Hematopoietic multipotent progenitor cell treated with erythropoietin and hydrocortisone succinate and interleukin-3 and kit ligand, for 8 days (in vitro differentiated cells): ENCODE measurements around the gene POP7.

Source experiments
- DNase-seq: peaks from one replicate; pipeline ENCODE4 v3.0.0-alpha.2; 2015

Gene POP7

DNA sequence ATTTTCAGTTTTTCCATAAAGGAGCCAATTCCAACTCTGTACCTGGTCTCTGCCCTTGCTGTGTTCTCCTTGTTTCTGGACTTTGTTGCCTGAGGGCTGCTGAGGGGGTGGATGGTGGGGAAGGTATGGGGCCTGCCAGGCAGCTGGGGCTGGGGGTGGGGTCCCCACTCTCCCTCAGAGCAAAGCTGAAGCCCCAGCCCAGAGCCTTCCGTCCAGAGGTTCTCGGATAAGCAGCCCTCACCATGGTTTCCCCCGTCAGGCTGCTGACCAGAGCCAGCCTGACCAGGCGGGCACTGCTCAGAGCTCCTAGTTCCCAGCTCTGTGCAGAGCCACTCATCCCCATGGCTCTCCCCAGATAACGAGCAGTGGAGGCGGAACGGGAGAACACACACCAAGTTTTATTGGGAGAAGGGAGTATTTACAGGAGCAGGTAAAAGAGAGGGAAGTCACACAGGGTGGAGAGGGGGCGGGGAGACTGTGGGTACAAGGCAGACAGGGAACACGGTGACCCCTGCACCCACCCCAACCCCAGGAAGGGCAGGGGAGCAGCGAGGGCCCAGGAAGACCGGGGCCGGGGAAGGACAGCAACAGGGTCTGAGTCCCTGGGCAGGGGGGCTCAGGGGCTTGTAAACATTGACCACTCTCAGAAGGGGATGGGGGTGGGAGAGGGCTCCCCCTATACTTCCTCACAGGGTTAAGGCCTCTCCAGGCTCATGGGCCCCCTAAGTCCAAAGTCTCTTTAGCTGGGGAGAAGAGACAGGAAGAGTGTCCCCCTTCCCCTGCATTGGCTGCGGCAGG lies 26.6 kb upstream of the POP7 start:
- no peak for DNase-seq

GRCh38 chr7:100679927-100680575 lies 25.9 kb upstream of the POP7 start:
- DNase-seq, result peak; percentile 61

GRCh38 chr7:100680576-100681271 lies 25.2 kb upstream of the POP7 start:
- DNase-seq, result peak; percentile 33

- no peak for DNase-seq
Measured at GRCh38 chr7:100681491-100682227, 24.3 kb upstream of the POP7 start.

GRCh38 chr7:100682228-100682741 lies 23.6 kb upstream of the POP7 start:
- no peak for DNase-seq

DNA sequence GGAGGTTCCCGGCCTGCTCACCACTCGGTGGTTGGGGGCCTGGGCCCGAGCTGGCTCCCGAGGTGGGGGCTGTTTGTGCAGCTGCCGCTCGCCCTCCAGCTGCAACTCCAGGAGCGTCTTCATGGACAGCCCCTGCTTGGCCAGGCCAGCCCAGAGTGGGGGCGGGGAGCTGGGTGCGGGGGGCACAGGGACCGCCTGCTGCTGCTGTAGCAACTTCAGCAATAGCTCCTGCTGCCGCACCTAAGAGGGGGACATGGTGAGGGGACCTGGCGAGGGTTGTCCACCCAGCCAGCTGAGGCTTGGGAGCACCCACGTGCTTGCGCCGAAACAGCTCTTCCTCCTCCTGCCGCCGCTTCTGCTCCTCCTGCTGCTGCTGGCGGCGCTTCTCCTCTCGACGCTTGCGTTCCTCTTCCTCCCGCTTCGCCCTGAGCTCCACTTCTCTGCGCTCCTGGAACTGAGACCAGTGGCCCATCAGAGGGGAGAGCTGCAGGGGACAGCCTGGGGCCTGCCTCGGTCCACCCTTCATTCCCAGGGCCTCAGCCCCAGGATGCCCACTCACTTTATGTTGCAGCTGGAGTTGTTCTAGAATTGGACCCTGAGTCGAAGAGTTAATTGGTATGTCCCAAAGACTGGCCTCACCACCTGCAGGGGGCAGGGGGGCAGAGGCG lies 22.8 kb upstream of the POP7 start:
- DNase-seq, result no peak

- no peak for DNase-seq
Measured at GRCh38 chr7:100683659-100684533, 22.0 kb upstream of the POP7 start.

- no peak for DNase-seq
Measured at GRCh38 chr7:100684534-100685042, 21.3 kb upstream of the POP7 start.

- DNase-seq, result no peak
Measured at GRCh38 chr7:100685049-100685605, 20.8 kb upstream of the POP7 start.

- no peak for DNase-seq
Measured at GRCh38 chr7:100685631-100686145, 20.2 kb upstream of the POP7 start.

GRCh38 chr7:100686201-100686821 lies 19.6 kb upstream of the POP7 start:
- no peak for DNase-seq

- no peak for DNase-seq
Measured at GRCh38 chr7:100686822-100687211, 19.1 kb upstream of the POP7 start.

DNA sequence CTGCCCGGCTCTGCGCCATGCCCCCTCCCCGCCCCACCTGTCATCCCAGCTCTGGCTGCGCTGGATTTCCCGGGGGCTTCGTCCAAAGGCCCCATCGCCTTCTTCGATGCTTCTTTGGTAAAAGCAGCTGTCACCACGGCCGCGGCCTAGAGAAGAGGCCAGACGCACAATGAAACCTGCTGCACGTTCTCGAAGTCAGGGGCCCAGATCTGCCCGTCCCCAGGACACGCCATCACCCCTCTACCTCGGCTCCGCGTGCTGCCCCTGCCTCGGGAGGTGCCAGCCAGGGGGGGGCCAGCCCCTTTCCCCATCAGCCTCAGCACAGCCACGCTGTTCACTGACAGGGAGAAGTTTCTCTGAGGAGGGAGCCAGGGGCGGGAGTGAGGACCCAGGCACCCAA lies 18.7 kb upstream of the POP7 start:
- no peak for DNase-seq

- DNase-seq, result no peak
Measured at GRCh38 chr7:100687751-100688300, 18.1 kb upstream of the POP7 start.

DNA sequence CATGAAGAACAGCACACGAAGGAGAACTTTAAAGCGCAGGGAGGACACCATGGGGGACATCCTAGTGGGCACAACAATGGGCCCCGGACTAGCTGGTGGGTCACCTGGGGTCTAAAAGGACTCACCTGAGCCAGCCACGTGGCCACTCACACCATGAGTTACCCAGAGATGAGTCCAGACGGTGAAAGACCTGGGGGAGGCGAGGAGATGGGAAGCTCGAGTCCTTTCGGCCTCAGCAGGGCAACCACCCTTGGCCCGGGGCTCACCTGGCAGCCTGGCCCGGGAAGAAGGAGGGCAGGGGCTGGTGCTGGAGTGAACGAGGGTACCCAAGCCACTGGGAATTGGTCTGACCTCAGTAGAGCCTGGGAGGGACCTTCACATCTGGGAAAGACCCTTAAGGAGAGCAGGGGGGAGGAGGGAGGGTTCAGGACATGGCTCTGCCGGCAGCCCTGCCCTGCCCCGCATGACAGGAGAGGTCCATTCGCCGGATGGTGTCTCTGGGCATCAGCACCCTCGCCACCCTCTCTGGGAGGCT lies 17.5 kb upstream of the POP7 start:
- no peak for DNase-seq

- no peak for DNase-seq
Measured at GRCh38 chr7:100689230-100690135, 16.4 kb upstream of the POP7 start.

GRCh38 chr7:100691676-100692577 lies 14.0 kb upstream of the POP7 start:
- peak; percentile 88 for DNase-seq
